HG02970 (cell line): Measurements from ENCODE around the gene CCSER2.
"Not testable (repeated sequence)": the region's sequence is repeated elsewhere in the genome, so short reads cannot be mapped to it uniquely, and the experiment has no call there.

ENCODE experiments used
- ATAC-seq: cut with Tn5 transposase; IDR thresholded peaks from one replicate; pipeline ENCODE4 v1.9.1; 2021; ENCODE audit warnings: mild to moderate bottlenecking, moderate library complexity, moderate number of reproducible peaks; ENCODE audit not compliant: unreplicated experiment, low FRiP score

Gene CCSER2

DNA sequence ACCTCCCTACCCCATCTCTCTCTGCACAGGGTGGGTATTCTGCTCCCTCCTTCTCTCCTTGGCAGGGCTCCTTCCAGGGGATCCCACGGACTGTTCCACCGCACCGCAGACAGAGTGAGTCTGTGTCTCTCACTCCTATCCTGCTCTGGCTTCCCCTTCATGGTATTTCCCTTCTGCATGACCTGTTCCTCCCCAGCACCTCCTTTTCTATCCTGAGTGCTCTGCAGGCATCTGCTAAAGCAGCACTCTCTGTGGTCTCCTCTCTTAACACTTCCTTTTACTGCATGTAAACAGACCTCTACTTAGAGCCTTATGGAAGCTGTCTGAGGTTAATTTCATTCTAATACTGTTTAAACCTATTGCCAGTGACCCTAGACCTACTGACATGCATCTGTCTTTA, 171.5 kb downstream of the CCSER2 start:
- no peak for ATAC-seq

DNA sequence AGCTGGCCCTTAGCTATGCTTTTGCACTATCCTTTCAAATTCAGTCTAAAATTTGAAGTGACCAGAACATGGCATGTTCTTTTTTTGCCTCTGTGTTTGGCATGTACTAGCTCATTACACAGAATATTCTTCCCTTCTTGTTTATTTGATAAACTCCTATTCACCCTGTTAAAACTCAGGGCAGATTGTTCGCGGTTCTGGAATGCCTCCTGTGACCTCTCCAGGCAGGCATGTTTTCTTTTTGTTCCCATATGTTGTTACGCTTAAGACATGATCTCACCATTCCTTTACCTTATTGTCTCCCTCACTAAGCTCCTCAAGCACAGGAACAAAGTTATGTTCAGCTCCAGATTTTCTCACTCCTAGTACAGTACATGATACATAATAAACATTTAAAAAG, 181.7 kb downstream of the CCSER2 start:
- ATAC-seq = no peak

DNA sequence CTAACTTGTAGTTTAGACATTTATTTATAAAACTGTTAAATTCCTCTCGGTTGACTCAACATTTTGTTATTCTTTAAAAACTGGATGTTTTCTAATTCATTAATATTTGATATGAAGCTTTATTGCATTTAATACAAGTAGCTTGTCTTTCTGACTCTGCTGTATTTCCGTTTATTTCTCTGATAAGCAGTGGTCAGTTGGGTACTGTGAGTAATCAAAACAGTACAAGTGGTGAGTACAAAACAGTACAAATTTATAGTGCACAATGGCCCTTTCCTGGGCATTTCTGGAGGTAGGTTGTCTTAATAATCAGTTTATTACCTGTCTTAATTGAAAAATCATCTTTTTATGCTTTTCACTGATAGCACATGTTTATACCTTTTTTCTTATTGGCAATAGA, 182.7 kb downstream of the CCSER2 start:
- no peak for ATAC-seq

DNA sequence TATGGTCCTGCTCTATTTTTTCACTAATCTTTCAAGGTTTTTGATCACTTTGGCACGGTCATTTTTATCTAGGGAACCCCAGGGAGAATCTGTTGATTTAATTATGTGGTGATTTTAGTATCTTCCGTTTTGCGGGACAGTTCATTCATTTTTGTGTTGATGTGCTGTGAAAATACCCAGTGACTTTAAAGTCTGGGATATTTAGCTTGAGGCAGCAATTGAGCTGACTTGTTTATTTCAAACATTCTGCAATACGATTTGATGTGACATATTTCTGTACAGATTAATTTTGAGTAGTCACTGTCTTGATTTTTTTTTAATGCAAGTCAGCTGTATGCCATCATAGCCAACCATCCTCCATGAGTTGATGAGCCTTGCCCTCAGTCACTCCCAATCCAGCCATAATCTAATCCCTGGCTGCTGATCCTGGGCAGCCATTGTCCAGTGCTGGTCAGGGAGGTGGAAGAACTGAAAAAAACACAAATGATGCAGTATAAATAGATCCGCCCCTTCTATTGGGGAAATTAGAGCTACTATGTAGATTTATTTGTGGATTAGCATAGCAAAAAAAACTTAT, 183.4 kb downstream of the CCSER2 start:
- no peak for ATAC-seq

DNA sequence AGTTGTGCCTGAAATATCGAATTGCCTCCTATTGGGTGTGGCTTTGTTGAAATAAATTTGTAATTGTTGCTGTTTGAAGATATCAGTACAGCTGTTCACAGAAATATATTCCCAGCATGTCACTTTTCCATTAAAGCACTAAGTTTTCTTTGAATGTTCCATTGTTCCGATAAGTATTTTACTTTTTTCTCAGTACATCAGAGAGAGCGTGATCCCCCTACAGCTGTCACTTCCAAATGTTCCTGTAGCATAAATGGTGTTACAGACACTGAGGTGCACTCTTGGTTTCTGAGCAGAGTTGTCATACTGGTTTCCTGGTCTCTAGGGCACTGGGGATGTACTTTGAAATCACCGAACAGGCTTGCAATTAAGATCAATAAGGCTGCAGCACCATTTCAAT, 189.2 kb downstream of the CCSER2 start:
- no peak for ATAC-seq

DNA sequence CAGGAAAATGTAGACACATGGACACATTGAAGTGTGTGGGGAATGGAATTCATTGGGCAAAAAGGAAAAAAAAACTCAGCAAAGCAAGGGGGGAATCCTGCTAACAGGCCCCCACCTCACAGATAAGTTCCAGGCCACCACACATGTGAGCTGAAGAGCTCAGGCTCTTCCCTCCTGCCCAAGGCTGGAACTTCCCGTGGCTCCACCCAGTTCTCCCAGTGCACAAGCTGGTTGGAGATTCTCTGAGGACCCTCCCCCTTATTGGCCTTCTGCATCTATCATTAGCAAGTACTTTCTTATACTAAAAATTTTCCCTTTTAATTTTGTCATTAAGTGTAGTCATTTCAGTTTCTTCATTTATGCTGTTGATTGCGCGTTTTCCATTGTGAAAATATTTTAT, 190.8 kb downstream of the CCSER2 start:
- ATAC-seq = no peak

DNA sequence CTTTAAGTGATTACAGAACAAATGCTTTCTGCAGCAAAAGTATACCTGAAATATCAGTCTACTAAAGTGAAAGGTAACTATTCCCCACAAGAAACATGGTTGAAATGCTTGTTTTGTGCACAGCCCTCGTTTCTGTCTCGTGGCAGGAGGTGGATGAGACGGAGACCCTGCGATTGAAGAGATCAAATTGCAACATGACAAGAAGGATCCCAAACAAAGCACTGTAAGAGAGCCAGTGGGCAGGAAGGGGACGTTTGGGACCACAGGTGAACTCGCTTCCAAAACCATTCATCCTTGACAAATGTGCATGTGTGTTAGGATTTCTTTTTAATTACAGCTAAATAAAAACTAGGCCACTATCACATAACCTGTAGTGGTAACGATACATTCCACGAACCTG, 192.6 kb downstream of the CCSER2 start:
- no peak for ATAC-seq

DNA sequence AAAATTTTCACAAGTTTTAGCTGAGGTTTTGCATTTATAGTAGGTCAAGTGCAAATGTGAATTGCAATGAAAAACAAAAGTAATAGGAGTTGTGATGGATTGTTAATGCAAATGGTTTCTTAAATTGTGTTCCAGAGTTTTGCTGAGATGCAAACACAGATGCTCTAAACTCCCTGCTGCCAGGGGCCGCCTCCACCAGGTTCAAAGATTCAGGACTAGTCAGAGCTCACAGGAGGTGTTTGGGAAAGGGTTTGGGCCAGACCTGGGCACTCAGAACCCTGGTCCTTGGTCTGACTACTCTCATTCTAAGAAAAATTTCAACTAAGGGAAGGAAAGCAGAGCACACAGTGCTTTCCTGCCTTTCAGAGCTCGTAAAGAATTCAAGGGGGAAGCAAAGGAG, 193.1 kb downstream of the CCSER2 start:
- ATAC-seq = no peak

DNA sequence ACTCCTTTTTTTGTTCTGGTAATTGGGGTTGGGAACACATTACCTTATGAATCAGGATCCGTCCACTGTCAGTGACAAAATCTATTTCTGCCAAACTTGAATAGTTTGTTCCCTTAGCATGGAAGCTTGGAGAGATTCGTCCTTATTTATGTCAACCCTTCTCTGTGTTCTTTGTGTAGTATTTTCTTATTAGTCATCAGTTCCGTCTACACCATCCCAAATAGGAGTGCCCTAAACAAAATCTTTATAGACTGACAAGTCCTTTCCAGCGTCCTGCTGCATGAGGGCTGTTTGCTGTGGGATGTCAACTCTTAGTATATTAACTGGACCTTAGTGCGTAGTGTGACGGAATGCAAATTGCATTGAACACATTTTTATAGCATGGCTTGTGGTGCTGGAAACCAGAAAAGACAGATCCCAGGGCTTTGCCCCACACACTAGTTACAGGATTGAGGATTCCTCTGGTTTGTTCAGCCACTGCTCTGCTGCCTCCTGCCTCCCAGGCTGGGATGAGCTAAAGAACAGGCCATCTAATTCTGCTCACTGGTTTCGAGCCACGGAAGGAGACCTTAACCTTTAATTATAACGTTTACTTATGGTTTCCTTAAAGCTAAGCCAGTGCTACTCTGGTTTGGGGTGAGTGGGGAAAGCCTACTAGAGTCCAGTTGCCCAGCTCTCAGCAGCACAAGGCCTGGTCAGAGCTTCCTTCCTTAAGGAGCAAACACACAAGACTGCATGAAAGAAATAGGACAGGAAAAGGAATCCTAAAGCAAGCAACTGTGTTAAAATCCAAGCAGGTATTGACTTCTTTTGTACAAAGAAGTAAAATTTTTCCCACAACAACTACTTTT, 194.4 kb downstream of the CCSER2 start:
- no peak for ATAC-seq

DNA sequence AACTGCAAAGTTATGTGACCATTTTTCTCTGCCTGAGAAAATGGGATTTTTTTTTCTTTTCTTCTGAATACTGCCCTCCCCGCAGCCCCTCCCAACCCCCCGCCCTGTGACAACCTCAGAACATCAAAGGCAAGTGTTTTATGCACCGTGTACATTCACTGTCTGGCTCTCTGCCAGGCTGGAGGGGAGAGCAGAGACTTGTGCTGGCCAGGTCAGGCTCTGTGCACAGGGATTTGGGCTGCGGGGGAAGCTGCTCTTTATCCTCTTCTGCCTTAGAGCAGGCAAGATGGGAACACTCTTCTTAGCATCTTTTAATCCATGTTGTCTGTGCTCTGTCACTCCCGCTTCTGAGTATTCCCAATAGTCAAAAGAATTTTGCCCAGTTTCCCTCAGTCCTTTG, 195.1 kb downstream of the CCSER2 start:
- no peak for ATAC-seq

DNA sequence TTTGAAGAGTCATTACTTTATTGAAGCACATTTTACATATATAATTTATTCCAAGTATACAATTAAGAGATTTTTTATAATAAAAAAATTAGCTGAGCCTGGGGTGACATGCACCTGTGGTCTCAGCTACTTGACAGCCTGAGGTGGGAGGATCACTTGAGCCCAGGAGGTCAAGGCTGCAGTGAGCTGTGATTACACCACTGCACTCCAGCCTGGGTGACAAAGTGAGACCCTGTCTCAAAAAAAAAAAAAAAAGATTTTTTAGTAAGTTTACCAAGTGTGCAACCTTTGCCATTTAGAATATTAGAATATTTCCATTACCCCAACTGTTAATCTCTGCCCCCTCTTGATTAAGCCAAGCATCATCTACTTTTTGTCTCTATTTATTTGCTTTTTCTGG, 196.0 kb downstream of the CCSER2 start:
- ATAC-seq = no peak

DNA sequence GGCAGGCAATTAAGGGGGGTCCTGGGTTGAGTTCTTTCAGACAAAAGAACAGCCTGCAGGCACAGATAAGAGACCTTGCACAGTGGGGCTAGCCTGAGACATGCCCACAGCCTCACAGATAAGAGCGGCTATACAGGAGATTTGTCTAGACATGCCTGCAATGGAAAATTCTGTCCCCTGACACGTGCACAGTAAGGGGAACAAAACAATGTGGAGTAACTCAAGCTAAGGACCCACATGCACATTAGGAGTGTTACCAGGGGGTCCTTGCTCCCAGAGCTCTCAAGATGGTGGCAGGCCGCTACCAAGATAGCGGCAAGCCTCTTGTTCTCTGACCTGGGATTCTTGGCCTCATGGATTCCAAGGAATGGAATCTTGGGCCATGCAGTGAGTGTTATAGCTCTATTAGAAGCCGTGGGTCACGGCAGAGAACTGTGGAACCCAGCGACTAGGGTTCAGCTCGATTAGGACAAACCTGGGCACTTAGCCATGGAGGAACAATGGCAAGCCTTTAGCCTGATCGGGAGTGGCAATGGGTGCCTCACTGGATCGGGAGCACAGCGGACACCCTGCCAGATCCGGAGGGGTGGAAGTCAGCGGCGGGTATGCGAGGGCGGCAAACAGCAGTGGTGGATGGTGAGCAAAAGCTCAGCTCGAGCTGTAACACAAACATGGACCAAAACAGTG, 196.9 kb downstream of the CCSER2 start:
- no peak for ATAC-seq

DNA sequence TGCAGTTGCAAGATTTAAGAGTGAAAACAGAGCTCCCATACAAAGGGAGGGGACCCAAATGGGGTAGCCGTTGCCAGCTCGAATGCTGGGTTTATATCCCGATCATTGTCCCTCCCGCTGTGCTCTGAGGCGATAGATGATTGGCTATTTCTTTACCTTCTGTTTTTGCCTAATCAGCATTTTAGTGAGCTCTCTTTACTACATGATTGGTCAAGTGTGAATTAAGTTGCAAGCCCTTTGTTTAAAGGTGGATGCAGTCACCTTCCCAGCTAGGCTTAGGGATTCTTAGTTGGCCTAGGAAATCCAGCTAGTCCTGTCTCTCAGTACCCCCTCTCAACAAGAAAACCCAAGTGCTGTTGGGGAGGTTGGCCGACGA, 197.4 kb downstream of the CCSER2 start:
- not testable (repeated sequence) for ATAC-seq

DNA sequence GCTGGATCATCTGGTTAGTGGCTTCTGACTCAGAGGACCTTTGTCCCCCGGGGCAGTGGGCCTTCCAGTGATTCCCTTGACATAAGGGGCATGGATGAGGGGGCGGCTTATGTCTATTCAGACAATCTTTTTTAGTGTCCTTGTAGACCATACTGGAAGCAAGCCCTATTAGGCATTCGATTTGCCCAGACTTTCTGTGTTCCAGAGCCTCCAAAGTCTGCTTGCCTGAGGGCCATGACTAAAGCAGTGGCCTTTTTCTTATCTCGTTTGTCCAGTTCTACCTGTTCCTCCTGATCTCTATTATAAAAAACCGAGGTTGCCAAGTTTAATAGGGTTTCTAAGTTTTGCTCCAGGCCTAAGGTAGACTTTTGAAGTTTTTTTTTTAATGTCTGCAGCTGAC, 199.0 kb downstream of the CCSER2 start:
- ATAC-seq = not testable (repeated sequence)

DNA sequence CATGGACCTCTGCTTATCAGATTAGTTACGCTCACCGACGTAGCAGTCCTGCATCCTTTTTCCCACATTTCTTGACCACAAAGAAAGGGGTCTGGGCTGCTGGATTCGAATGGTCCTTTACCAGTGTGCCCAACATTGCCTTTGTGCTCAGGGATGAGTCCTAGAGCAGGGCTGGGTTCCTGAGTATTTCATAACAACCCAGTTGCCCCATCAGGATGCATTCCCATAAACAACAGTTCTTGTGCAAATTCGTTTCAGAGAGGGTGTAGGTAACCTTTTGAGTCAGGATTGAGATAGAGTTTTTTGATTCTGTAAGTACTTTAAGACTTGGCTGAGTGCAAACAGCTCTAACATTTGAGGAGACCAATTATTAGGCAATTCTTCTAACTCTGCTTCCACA, 200.1 kb downstream of the CCSER2 start:
- not testable (repeated sequence) for ATAC-seq

DNA sequence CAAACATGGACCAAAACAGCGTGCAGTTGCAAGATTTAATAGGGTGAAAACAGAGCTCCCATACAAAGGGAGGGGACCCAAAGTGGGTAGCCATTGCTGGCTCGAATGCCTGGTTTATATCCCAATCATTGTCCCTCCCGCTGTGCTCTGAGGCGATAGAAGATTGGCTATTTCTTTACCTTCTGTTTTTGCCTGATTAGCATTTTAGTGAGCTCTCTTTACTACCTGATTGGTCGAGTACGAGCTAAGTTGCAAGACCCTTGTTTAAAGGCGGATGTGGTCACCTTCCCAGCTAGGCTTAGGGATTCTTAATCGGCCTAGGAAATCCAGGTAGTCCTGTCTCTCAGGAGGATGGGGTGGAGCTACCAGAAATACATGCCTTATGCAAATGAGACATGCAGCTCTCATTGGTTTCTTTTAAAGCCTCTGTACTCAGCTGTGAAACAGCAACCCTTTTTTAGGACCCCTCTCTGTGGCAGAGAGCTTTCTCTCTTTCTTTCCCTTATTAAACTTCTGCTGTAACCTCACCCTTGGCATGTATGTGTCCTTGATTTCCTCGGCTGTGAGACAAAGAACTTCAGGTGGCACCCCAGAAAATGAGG, 202.4 kb downstream of the CCSER2 start:
- no peak for ATAC-seq

DNA sequence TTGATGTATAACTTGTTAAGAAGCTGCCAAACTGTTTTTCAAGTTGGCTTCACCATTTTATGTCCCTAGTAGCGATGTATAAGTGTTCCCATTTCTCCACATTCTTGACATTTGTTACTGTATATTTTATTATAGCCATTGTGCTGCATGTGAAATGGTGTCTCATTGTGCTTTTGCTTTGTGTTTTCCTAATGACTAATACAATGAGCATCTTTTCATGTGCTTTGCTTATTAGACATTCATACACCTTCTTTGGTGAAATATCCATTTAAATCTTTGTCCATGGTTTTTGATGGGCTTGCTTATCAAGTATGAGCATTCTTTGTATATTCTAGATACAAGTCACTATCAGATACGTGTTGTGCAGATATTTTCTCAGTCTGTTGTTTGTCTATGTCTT, 203.0 kb downstream of the CCSER2 start:
- ATAC-seq = no peak

DNA sequence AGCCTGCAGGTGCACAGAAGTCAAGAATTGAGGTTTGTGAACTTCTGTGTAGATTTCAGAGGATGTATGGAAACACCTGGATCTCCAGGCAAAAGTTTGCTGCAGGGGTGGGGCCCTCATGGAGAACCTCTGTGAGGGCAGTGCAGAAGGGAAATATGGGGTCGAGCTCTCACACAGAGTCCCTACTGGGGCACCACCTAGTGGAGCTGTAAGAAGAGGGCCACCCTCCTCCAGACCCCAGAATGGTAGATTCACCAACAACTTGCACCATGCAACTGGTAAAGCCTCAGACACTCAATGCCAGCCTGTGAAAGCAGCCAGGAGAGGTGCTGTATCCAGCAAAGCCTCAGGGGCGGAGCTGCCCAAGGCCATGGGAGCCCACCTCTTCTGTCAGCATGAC, 205.8 kb downstream of the CCSER2 start:
- no peak for ATAC-seq

DNA sequence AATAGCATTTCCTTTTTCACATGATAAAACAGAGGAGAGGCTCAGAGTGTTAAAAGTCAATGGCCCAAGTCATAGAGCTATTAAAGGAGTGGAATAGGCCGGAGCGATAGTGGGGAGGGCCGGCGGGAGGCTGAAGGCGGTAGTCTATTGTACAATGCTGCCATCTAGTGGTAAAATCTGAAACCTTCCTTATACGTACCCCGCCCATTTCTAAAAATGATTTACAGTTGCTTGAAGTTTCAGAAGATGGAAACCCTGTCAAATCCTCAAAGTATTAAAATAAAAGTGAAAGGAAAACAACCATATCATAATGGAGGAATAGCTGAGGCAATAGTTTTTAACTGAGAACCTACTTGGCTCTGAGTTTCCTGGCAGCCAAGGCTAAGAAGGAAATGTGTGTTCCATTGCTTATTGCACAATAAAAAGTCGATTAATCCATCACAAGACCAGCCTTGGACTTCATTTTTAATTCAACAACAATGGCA, 209.1 kb downstream of the CCSER2 start:
- peak; percentile 81 for ATAC-seq

DNA sequence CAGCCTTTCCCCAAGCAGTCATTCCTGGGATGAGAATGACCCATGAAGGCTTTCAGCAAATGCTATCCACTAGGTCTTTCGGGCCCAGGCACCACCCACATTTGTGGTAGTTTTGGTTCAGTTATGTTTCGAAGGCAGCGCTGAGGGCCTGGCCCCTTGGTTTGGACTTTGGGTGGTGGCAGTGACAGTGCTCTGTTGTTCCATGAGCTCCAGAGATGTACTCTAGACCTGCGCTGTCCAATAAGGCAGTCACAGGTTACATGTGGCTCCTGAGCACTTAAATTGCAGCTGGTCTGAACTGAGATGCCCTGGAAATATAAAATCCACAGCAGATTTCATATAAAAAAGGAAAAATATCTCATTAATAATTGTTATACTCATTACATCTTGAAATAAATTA, 209.6 kb downstream of the CCSER2 start:
- ATAC-seq = no peak

DNA sequence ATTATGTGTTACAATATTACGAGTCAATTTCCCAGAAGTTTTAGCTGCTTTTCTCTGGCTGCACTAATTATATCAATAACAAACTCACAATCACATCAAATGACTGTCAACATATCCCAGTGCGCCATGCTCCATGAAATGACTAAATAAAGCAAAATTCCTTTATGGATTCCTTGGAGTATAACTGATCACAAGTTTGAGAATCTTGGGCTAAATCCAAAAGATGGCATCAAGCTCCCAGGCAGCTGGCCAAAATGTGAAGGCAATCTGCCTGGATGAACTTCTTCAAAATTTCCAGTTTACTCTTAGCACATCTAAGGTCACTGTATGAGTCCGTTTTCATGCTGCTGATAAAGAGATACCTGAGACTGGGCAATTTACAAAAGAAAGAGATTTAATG, 210.8 kb downstream of the CCSER2 start:
- no peak for ATAC-seq
